Measurements from ENCODE around the gene ATR. TPM values are rescaled to one million over a fixed set of nuclear protein-coding genes. Genes with fewer than 3 reads are reported as not detected.

Gene ATR
- total and polyA plus RNA-seq, 10 of the 15 experiments (the other 5 are each of a cell fraction or from before 2014, with no cell fraction given), result 21.0 to 41.5 (median 30.1) TPM

GRCh38 chr3:142434503-142434902 is 144.0 kb downstream of the ATR start:
- intact Hi-C loops (cut with micrococcal nuclease; ENCODE audit: unreplicated experiment), result no loop called here
- TF ChIP-seq HCFC1 (IDR thresholded peaks at IDR 0.05; ENCODE audit: low read length) (no peak), CEBPZ (IDR thresholded peaks at IDR 0.05; ENCODE audit: low read depth, low read length) (no peak), ZBTB33 (IDR thresholded peaks at IDR 0.05) (no peak), SIX5 (IDR thresholded peaks at IDR 0.05; ENCODE audit: low read depth, low read length, severe bottlenecking) (no peak), PAX8 (IDR thresholded peaks at IDR 0.05) (no peak), MEF2A (IDR thresholded peaks at IDR 0.05; ENCODE audit: insufficient read depth, low read depth, low read length) (no peak), HDAC6 (IDR thresholded peaks at IDR 0.05; ENCODE audit: unreplicated experiment) (no peak), EP300 (IDR thresholded peaks at IDR 0.05; ENCODE audit: borderline replicate concordance in 1 of 2, control insufficient read depth in 1 of 2, low read depth in 2 of 2, low read length in 2 of 2) (no peak), RAD21 (IDR thresholded peaks at IDR 0.05; ENCODE audit: insufficient read depth, low read depth, low read length) (no peak), ZNF384 (IDR thresholded peaks at IDR 0.05; ENCODE audit: borderline replicate concordance, low read depth, low read length) (no peak), ZSCAN29 (IDR thresholded peaks at IDR 0.05) (no peak)
- TF ChIP-seq, protein P1, sequence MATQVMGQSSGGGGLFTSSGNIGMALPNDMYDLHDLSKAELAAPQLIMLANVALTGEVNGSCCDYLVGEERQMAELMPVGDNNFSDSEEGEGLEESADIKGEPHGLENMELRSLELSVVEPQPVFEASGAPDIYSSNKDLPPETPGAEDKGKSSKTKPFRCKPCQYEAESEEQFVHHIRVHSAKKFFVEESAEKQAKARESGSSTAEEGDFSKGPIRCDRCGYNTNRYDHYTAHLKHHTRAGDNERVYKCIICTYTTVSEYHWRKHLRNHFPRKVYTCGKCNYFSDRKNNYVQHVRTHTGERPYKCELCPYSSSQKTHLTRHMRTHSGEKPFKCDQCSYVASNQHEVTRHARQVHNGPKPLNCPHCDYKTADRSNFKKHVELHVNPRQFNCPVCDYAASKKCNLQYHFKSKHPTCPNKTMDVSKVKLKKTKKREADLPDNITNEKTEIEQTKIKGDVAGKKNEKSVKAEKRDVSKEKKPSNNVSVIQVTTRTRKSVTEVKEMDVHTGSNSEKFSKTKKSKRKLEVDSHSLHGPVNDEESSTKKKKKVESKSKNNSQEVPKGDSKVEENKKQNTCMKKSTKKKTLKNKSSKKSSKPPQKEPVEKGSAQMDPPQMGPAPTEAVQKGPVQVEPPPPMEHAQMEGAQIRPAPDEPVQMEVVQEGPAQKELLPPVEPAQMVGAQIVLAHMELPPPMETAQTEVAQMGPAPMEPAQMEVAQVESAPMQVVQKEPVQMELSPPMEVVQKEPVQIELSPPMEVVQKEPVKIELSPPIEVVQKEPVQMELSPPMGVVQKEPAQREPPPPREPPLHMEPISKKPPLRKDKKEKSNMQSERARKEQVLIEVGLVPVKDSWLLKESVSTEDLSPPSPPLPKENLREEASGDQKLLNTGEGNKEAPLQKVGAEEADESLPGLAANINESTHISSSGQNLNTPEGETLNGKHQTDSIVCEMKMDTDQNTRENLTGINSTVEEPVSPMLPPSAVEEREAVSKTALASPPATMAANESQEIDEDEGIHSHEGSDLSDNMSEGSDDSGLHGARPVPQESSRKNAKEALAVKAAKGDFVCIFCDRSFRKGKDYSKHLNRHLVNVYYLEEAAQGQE (IDR thresholded peaks at IDR 0.05; ENCODE audit: low read depth, low read length), result no peak
- Histone ChIP-seq H3K9ac (ENCODE audit: control insufficient read depth, insufficient read depth, low read length) (no peak overlapping the region), H3K9me3 (replicated peaks; ENCODE audit: control insufficient read depth, insufficient read depth, low read length) (no peaks in the 10 kb centered on the region; the same call in 2 of the 3 replicates), H3K27me3 (replicated peaks in 1 of 2; ENCODE audit: control insufficient read depth in 2 of 2, insufficient read depth in 2 of 2, low read length in 1 of 2) (no peaks in the 10 kb centered on the region), H3K27ac (ENCODE audit: control insufficient read depth, insufficient read depth) (no peak overlapping the region), H2AFZ (ENCODE audit: control insufficient read depth, low read depth, low read length) (no peak overlapping the region), H3K36me3 (ENCODE audit: control insufficient read depth in 2 of 2, insufficient read depth in 2 of 2, low read length in 1 of 2) (peaks cover 2 to 14% of the 10 kb centered on the region in 2 experiments), H3K79me2 (ENCODE audit: control insufficient read depth, insufficient read depth, low read length) (peaks cover 14% of the 10 kb centered on the region), H3K4me2 (ENCODE audit: control insufficient read depth, insufficient read depth) (no peak overlapping the region), H3K4me1 (ENCODE audit: control insufficient read depth, insufficient read depth, low read length) (no peaks in the 10 kb centered on the region), H3K4me3 (no peak overlapping the region), H4K20me1 (ENCODE audit: control insufficient read depth, insufficient read depth) (no peaks in the 10 kb centered on the region)
- ChIA-PET RAD21 (ENCODE audit: unreplicated experiment) (no interaction called here), CTCF (no interaction called here), POLR2A (interaction anchor here (0.7 to 2.4 kb wide), 2 partner anchors 12 to 70 kb away, joined by 8 to 11 read pairs; partner anchors contain the start of gene XRN1), SMC1A (ENCODE audit: uncharacterized antibody, unreplicated experiment) (no interaction called here)
- WGBS (ENCODE audit: insufficient coverage, insufficient replicate concordance, low lambda C conversion rate, missing lambda C conversion rate), result 92% methylated on average over 4 of the region's 4 CpGs
- no TSS peak for BruUV-seq (replicated peaks)
- DNase-seq (ENCODE audit: low read depth, low spot score), result no peak
- FAIRE-seq, result no peak
- no peak for ATAC-seq
- in situ Hi-C loops (cut with MboI), result no loop called here
